GM18526 (cell line): ENCODE results near the gene ARF6.

Experiments
- POLR2A ChIP-seq: IDR thresholded peaks from 3 replicates; pipeline ENCODE4 v1.6.1; 2011; ENCODE audit not compliant: insufficient read length; ENCODE audit errors: extremely low read depth

ARF6 gene

DNA sequence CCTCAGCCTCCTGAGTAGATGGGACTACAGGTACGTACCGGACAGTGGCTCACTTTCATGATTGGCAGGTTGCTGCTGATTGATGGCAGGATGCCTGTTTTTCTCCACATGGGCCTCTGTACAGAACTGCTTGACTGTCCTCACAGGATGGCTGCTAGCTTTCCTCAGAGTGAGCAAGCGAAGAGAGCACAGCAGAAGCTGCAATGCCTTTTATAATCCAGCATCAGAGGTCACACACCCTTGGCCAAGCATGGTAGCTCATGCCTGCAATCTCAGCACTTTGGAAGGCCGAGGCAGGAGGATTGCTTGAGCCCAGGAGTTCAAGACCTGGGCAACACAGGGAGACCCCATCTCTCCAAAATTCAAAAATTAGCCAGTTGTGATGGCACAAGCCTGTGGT lies 31.0 kb downstream of the ARF6 start:
- TF ChIP-seq POLR2A: no peak

DNA sequence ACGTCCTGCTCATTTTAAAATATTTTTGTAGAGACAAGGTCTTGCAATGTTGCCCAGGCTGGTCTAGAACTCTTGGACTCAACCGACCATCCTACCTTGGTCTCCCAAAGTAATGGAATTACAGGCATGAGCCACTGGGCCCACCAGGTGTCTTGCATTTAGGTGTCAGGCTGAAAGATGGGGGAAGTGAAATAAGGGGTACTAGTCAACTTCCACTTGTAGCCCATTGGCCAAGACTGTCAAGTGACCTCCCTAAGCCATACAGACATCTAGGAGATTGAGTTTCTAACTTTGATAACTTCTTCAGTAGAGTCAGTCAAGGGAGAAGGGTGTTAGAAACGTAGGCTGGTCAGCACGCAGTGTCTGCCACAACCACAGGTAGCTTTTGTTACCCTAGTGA lies 32.0 kb downstream of the ARF6 start:
- TF ChIP-seq POLR2A: no peak

DNA sequence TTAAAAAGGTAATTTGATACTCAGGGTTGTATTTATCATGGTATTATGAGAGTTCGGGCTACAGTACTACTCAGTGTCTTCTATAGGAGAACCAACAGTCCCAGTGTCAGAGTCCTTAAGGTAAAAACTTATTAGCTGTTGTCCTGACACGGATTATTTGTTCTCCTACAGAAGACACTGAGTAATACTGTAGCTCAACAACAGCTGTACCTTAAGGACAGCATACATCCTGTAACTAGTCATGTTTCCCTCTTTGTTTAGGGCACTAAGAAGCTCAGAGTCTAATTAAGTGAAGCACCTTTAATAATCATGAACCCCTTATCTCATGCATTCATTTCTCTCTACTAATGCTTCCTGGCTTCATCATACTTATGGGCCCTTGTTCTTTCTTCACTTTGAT lies 33.9 kb downstream of the ARF6 start:
- no peak for TF ChIP-seq POLR2A

- TF ChIP-seq POLR2A: no peak
Observed at GRCh38 chr14:49928015-49928414, 35.1 kb downstream of the ARF6 start.

- no peak for TF ChIP-seq POLR2A
Observed at GRCh38 chr14:49930720-49931119, 37.8 kb downstream of the ARF6 start.

DNA sequence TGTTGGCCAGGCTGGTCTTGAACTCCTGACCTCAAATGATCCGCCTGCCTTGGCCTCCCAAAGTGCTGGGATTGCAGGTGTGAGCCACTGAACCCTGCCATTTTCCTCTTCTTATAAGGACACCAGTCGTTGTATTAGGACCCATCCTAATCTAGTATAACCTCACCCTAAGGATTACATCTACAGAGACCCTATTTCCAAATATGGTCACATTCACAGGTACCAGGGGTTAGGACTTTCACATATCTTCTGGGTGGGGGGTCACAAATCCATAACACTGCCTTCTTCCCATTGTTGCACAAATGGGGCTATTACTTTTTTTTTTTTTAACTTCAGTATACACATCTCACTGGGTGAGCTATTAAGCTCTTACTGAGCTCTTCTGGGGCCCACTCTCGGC lies 38.6 kb downstream of the ARF6 start:
- TF ChIP-seq POLR2A: no peak

- no peak for TF ChIP-seq POLR2A
Observed at GRCh38 chr14:49933128-49933527, 40.2 kb downstream of the ARF6 start.

GRCh38 chr14:49933704-49934103 lies 40.8 kb downstream of the ARF6 start:
- no peak for TF ChIP-seq POLR2A

GRCh38 chr14:49934646-49935045 lies 41.8 kb downstream of the ARF6 start:
- TF ChIP-seq POLR2A: no peak

GRCh38 chr14:49935526-49935925 lies 42.6 kb downstream of the ARF6 start:
- TF ChIP-seq POLR2A: no peak

- TF ChIP-seq POLR2A: no peak
Observed at GRCh38 chr14:49939884-49940510, 47.1 kb downstream of the ARF6 start.

DNA sequence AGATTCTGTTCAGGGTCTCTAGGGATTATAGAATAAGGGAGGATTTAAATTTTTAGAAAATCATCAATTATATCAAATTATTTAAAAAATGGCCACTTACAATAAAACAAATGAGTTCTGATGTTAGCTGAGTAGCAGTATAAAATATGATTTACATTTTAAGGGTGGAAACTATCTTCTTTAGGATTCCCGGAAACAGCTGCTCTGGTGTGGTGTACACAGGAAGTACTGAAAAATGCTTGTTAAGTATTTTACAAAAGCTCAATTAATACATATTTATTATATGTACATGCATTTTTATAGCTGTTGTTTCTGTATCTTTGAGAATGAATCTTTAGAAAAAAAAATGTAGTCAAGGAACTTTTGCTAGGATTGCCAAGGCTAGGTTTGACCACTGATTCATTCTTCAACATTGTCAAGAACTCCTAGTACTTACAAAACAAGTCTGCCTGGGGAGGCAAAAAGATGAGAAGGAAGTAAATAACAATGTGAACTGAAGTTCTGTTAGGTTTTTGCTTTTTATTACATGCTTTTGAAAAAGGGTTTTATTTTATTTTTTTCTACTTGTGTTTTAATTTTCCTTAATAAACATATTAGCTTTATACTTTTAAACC lies 48.0 kb downstream of the ARF6 start:
- no peak for TF ChIP-seq POLR2A

GRCh38 chr14:49942090-49942489 lies 49.2 kb downstream of the ARF6 start:
- no peak for TF ChIP-seq POLR2A

DNA sequence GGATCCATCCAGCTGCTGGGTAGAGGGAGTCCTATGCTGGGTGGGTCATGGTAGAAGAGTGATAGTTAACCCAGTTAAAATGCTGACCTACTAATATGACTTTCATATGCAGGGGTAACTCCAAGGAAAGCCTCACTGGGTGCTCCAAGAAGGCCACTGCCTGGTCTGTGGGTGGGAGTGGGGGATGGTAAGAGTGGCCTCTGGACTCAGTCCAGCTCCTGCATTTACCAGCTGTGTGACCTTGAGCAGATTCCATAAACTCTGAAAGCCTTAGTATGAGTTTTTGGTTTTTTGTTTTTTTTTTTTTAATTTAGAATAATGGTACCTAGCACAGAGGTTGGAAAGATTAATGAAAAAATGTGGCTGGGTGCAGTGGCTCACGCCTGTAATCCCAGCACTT lies 51.6 kb downstream of the ARF6 start:
- no peak for TF ChIP-seq POLR2A

- no peak for TF ChIP-seq POLR2A
Observed at GRCh38 chr14:49945448-49946319, 52.8 kb downstream of the ARF6 start.
